ENCODE data around the gene CCP110.
A peak's percentile ranks its signal among the peaks of the same experiment; 100 is the strongest.
"Not testable (repeated sequence)": the region's sequence is repeated elsewhere in the genome, so short reads cannot be mapped to it uniquely, and the experiment has no call there.

CCP110 gene

GRCh38 chr16:19513377-19514053, 10.2 kb upstream of the CCP110 start:
- DNase-seq (ENCODE audit: low read depth), result no peak

GRCh38 chr16:19515757-19516156, 8.0 kb upstream of the CCP110 start:
- no peak for DNase-seq (ENCODE audit: low read depth)

DNA sequence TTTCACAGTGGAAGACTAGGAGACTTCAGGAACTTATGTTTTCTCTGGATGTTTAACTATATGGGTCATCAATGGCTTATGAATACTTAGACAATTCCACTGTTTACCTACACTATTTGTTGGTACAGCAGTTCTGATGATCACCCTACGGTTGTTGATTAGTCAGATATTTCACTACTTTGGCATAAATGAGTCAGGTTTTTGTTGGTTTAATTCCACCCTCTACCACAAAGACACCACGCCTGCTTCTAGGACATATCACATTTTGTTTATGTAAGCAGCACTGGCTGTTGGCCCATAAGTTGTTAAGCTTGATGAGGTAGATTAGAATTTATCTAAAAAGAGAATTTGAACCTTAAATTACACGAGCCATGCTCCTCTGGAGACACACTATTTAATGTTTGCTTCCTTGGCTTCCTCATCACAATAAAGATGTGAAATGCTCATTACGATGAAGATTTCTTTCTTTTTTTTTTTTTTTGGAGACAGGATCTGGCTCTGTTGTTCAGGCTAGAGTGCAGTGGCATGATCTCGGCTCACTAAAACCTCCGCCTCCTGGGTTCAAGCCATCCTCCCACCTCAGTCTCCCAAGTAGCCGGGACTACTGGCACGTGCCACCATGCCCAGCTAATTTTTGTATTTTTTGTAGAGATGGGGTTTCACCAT, 6.2 kb upstream of the CCP110 start:
- no peak for DNase-seq (ENCODE audit: low read depth)

- DNase-seq (ENCODE audit: low read depth), result no peak
These were observed 5.4 kb upstream of the CCP110 start for GRCh38 chr16:19518388-19518787.

DNA sequence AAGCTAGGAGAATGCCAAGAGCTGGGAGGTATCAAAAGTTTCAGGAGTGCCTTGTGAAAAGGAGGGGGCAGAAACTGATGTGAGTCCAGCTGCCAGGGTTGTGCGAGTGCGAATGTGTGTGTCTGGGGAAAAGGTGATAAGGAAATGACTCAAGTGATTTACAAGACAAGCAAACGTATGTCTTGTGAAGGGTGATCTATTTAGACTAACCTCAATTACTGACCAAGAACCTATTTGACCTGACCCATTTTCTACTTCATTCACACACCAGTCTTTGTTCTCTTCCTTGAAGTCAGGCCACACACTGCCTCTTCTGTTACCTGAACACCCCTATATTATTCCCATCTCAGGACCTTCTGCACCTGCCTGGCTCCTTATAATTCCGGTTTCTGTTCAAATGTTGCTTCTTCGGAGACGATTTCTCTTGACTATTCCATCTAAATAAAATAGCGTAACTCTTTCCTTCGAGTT, 2.8 kb upstream of the CCP110 start:
- DNase-seq (ENCODE audit: low read depth), result peak; percentile 16

- DNase-seq (ENCODE audit: low read depth), result peak; percentile 93
These were observed 2.0 kb upstream of the CCP110 start, which contains the start of gene GDE1 for GRCh38 chr16:19521471-19522396. GDE1 (minus strand) TSS chr16:19522098; CDS start chr16:19521964, 134 bp downstream.

GRCh38 chr16:19522397-19522732, 1.4 kb upstream of the CCP110 start:
- DNase-seq (ENCODE audit: low read depth), result no peak

- DNase-seq (ENCODE audit: low read depth), result no peak
These were observed 982 bp upstream of the CCP110 start for GRCh38 chr16:19522760-19523159.

DNA sequence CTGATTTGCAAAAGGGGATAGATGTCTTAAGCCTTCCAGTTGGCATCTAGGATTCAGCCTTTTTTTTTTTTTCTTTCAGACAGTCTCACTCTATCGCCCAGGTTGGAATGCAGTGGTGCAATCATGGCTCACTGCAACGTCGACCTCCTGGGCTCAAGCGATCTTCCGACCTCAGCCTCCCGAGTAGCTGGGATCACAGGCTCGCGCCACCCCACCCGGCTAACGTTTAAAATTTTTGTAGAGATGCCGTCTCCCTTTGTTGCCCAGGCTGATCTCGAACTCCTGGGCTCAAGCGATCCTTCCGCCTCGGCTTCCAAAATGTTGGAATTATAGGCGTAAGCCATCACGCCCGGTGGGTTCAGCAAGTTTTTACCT, 571 bp upstream of the CCP110 start:
- no peak for DNase-seq (ENCODE audit: low read depth)

DNA sequence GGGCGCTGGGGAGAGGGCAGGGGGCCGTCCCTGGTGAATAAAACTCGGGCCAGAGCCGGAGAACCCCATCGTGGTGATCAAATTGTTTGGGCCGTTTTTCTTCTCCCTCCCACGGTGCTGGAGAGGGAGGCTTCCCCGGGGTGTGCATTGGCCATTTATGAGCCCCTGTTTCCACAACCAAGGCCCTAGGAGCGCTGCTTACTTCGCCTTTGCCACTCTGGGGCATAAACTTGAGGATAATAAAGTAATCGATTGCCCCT, 544 bp downstream of the CCP110 start:
- DNase-seq (ENCODE audit: low read depth), result no peak

GRCh38 chr16:19524616-19525384, 1.1 kb downstream of the CCP110 start:
- DNase-seq (ENCODE audit: low read depth), result no peak

DNA sequence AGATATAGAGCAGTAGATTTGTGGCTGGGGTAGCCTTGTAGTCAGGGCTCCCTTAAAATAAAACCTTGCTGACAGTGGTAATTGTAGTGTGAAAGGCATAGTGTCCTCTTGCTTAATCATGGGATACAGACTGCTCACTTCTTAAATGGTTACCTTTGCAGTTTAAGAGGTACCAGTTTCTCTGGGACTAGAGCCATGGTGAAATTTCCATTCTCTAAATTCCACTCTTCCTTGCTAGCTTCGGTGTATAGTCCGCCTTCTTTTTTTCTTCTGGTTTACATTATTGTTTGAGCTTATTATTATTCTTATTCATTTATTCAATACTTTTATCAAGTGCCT, 1.6 kb downstream of the CCP110 start:
- DNase-seq (ENCODE audit: low read depth), result no peak

- no peak for DNase-seq (ENCODE audit: low read depth)
These were observed 3.4 kb downstream of the CCP110 start for GRCh38 chr16:19527161-19527560.

- no peak for DNase-seq (ENCODE audit: low read depth)
These were observed 4.9 kb downstream of the CCP110 start for GRCh38 chr16:19528666-19529065.

DNA sequence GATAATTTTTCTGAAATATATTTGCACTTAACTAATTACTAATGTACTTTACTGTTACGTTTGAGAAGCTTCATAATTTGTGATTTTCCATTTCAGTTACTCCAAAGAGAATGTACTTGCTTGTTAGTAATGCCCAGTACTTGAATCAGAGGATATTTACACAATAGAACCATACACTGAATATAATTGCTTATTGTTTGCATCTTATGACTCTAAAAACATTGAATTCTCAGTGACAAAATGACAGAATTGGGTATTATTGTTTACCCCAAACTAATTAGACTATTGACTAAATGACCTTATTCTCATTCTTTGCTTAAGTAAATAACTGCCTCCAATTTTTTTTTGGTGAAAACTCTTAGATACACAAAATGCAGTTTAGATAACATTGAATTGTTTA, 8.9 kb downstream of the CCP110 start:
- no peak for DNase-seq (ENCODE audit: low read depth)

GRCh38 chr16:19540241-19540970, 16.7 kb downstream of the CCP110 start:
- DNase-seq (ENCODE audit: low read depth), result no peak

- no peak for DNase-seq (ENCODE audit: low read depth)
These were observed 18.5 kb downstream of the CCP110 start for GRCh38 chr16:19542138-19542821.

DNA sequence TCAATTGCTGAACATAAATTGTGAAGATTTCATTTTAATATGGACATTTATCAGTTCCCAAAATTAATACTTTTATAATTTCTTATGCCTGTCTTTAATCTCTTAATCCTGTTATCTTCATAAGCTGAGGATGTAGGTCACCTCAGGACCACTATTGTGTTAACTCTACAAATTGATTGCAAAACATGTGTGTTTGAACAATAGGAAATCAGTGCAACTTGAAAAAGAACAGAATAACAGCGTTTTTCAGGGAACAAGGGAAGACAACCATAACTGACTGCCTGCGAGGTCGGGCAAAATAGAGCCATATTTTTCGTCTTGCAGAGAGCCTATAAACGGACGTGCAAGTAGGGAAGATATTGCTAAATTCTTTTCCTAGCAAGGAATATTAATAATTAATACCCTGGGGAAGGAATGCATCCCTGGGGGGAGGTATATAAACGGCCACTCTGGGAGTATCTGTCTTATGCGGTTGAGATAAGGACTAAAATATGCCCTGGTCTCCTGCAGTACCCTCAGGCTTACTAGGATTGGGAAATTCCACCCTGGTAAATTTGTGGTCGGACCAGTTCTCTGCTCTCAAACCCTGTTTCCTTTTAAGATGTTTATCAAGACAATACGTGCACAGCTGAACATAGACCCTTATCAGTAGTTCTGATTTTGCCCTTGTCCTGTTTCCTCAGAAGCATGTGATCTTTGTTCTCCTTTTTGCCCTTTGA, 19.7 kb downstream of the CCP110 start:
- not testable (repeated sequence) for DNase-seq (ENCODE audit: low read depth)

- DNase-seq (ENCODE audit: low read depth), result no peak
These were observed 24.4 kb downstream of the CCP110 start for GRCh38 chr16:19548144-19548543.

DNA sequence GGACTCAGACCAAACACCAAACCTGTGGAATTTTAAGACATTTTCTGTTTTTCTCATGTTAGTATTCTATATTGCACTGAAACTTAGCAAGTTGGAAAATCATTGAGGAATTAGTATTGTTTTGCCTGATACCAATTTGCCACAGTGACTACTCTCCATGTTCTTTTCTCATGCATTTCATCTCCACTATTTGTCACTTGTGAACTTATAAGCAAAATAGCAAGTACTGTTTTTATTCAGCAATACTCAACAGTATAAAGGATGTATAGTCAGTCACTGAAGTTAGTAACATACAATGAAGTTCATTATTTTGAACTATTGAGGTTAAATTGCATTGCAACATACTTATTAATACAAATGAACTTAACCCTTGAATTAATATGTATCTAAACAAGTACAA, 25.9 kb downstream of the CCP110 start:
- DNase-seq (ENCODE audit: low read depth), result no peak
